H1 (cell line): ENCODE data around the gene PPP1R27. TPM values are rescaled to one million over a fixed set of nuclear protein-coding genes. Genes with fewer than 3 reads are reported as not detected.
A peak's percentile ranks its signal among the peaks of the same experiment; 100 is the strongest.

Experiments used
- CTCF ChIA-PET: fragments of 300-600 bp; sonication (Branson Sonifier 250); formaldehyde crosslinking; loops from one replicate; lab custom pipeline; 2021; ENCODE audit not compliant: partially characterized antibody; lab: Charles Lee
- POLR2A ChIA-PET: fragments of 300-600 bp; sonication (Branson Sonifier 250); formaldehyde crosslinking; loops from one replicate; lab custom pipeline; 2021; ENCODE audit warnings: inconsistent platforms; ENCODE audit not compliant: partially characterized antibody; lab: Charles Lee
- DNase-seq, 2 experiments: peaks; one replicate each; pipeline versions ENCODE4 v3.0.0 to v3.0.0-alpha.2; 2010 to 2022; ENCODE audit warnings: low spot score in 2 of 2, low read depth in 1 of 2, mixed read lengths in 1 of 2
- FAIRE-seq: peaks from 2 replicates; lab custom pipeline; 2011; peaks lifted over from hg19 to GRCh38; lab: Jason Lieb, UNC
- H2AFZ ChIP-seq: 2 replicates; pipeline ENCODE4 v1.8.1; 2012; ENCODE audit warnings: low read length, inconsistent platforms
- H2AK5ac ChIP-seq: 2 replicates; pipeline ENCODE4 v1.6.1; 2013; ENCODE audit warnings: low read depth, low read length
- H2BK120ac ChIP-seq: replicated peaks from 2 replicates; pipeline ENCODE3; 2013; ENCODE audit warnings: low read depth, low read length, inconsistent platforms
- H2BK12ac ChIP-seq: 2 replicates; pipeline ENCODE4 v1.6.1; 2013; ENCODE audit warnings: low read depth, low read length
- H2BK15ac ChIP-seq: 2 replicates; pipeline ENCODE4 v1.6.1; 2013; ENCODE audit warnings: low read length
- H2BK20ac ChIP-seq: 2 replicates; pipeline ENCODE4 v1.6.1; 2013; ENCODE audit warnings: low read length
- H2BK5ac ChIP-seq: 2 replicates; pipeline ENCODE4 v1.6.1; 2013; ENCODE audit warnings: low read depth, low read length
- H3K14ac ChIP-seq: 2 replicates; pipeline ENCODE4 v1.6.1; 2013; ENCODE audit warnings: inconsistent platforms; ENCODE audit not compliant: insufficient read length
- H3K18ac ChIP-seq: 2 replicates; pipeline ENCODE4 v1.6.1; 2013; ENCODE audit warnings: low read length; ENCODE audit errors: extremely low read depth
- H3K23ac ChIP-seq: 2 replicates; pipeline ENCODE4 v1.6.1; 2013; ENCODE audit warnings: inconsistent platforms; ENCODE audit not compliant: insufficient read length
- H3K23me2 ChIP-seq: 2 replicates; pipeline ENCODE4 v1.6.1; 2013; ENCODE audit warnings: low read depth, low read length
- H3K27ac ChIP-seq: 2 replicates; pipeline ENCODE4 v1.6.1; 2011; ENCODE audit warnings: low read depth, low read length, inconsistent platforms
- H3K27me3 ChIP-seq, 4 experiments: replicated peaks in 1 of 4; 1 replicate in 1 of 4; 2 replicates in 3 of 4; pipeline versions ENCODE4 v1.6.1 to v1.8.1; 2011 to 2013; ENCODE audit warnings: low read length in 3 of 4, mild to moderate bottlenecking in 3 of 4, inconsistent platforms in 2 of 4, mixed read lengths in 2 of 4, moderate library complexity in 1 of 4; ENCODE audit not compliant: control insufficient read depth in 3 of 4, insufficient read depth in 3 of 4; ENCODE audit errors: extremely low read depth in 1 of 4
- H3K36me3 ChIP-seq, 4 experiments: 2 replicates each; pipeline versions ENCODE4 v1.6.1 to v1.8.1; 2011 to 2013; ENCODE audit warnings: mild to moderate bottlenecking in 4 of 4, low read length in 3 of 4, moderate library complexity in 2 of 4, control low read depth in 1 of 4, inconsistent platforms in 1 of 4; ENCODE audit not compliant: insufficient read depth in 4 of 4, control insufficient read depth in 2 of 4
- H3K4ac ChIP-seq: replicated peaks from 2 replicates; pipeline ENCODE3; 2013; ENCODE audit warnings: low read length, low read depth, mixed read lengths, inconsistent platforms; ENCODE audit not compliant: insufficient read length
- H3K4me1 ChIP-seq, 4 experiments: replicated peaks in 1 of 4; 1 replicate in 1 of 4; 2 replicates in 3 of 4; pipeline versions ENCODE4 v1.6.1 to v1.8.1; 2011 to 2013; ENCODE audit warnings: low read length in 3 of 4, inconsistent platforms in 2 of 4, mixed read lengths in 1 of 4; ENCODE audit not compliant: insufficient read depth in 4 of 4, control insufficient read depth in 3 of 4
- H3K4me2 ChIP-seq, 2 experiments: 2 replicates each; pipeline versions ENCODE4 v1.6.1 to v1.8.1; 2011 to 2013; ENCODE audit warnings: low read depth in 2 of 2, low read length in 2 of 2, control low read depth in 1 of 2, inconsistent platforms in 1 of 2, mild to moderate bottlenecking in 1 of 2; ENCODE audit not compliant: insufficient read depth in 1 of 2
- H3K4me3 ChIP-seq, 4 experiments: fragments of 200-600, 300-600 bp in 1 of 4; sonication (generic), shearing (Covaris generic), sonication (Bioruptor Twin) in 1 of 4; 2 replicates each; pipeline versions ENCODE4 v1.5.1 to v1.8.1; 2011 to 2016; ENCODE audit warnings: low read length in 4 of 4, low read depth in 3 of 4, control low read depth in 2 of 4, inconsistent platforms in 2 of 4, mild to moderate bottlenecking in 2 of 4, mixed read lengths in 1 of 4, moderate library complexity in 1 of 4; ENCODE audit not compliant: insufficient read depth in 2 of 4; ENCODE audit errors: extremely low read depth in 1 of 4
- H3K56ac ChIP-seq: replicated peaks from 2 replicates; pipeline ENCODE3; 2013; ENCODE audit warnings: low read depth, mild to moderate bottlenecking, mixed read lengths, low read length, inconsistent platforms; ENCODE audit not compliant: insufficient read length
- H3K79me1 ChIP-seq: 2 replicates; pipeline ENCODE4 v1.6.1; 2013; ENCODE audit warnings: low read depth, low read length, control low read depth
- H3K79me2 ChIP-seq, 2 experiments: 2 replicates each; pipeline versions ENCODE4 v1.6.1 to v1.8.1; 2012 to 2013; ENCODE audit warnings: low read length in 2 of 2, mild to moderate bottlenecking in 2 of 2, inconsistent platforms in 1 of 2; ENCODE audit not compliant: insufficient read depth in 2 of 2, control insufficient read depth in 1 of 2
- H3K9ac ChIP-seq, 4 experiments: replicated peaks in 1 of 4; 1 replicate in 1 of 4; 2 replicates in 3 of 4; pipeline versions ENCODE4 v1.6.1 to v1.8.1; 2011 to 2013; ENCODE audit warnings: low read depth in 3 of 4, low read length in 3 of 4, control low read depth in 2 of 4, mild to moderate bottlenecking in 2 of 4, moderate library complexity in 2 of 4, inconsistent platforms in 1 of 4; ENCODE audit errors: extremely low read depth in 1 of 4
- H3K9me3 ChIP-seq, 2 experiments: 2 replicates each; pipeline versions ENCODE4 v1.6.1 to v1.8.1; 2012 to 2013; ENCODE audit warnings: mild to moderate bottlenecking in 2 of 2, moderate library complexity in 2 of 2, control low read depth in 1 of 2, inconsistent platforms in 1 of 2, low read depth in 1 of 2, low read length in 1 of 2, mixed read lengths in 1 of 2; ENCODE audit not compliant: insufficient read depth in 2 of 2
- H4K20me1 ChIP-seq, 2 experiments: replicated peaks in 1 of 2; 2 replicates each; pipeline versions ENCODE3 to v1.8.1; 2011 to 2013; ENCODE audit warnings: inconsistent platforms in 2 of 2, low read length in 2 of 2, mild to moderate bottlenecking in 1 of 2; ENCODE audit not compliant: insufficient read depth in 2 of 2, control insufficient read depth in 1 of 2
- H4K5ac ChIP-seq: 2 replicates; pipeline ENCODE4 v1.6.1; 2013; ENCODE audit warnings: low read length, low read depth, mixed read lengths, inconsistent platforms; ENCODE audit not compliant: insufficient read length
- H4K8ac ChIP-seq: 2 replicates; pipeline ENCODE4 v1.8.0; 2013; ENCODE audit warnings: mild to moderate bottlenecking, moderate library complexity, low read length, inconsistent platforms; ENCODE audit not compliant: insufficient read depth; ENCODE audit errors: extremely low read depth
- H4K91ac ChIP-seq: replicated peaks from 2 replicates; pipeline ENCODE3; 2013; ENCODE audit warnings: low read length, mixed read lengths, inconsistent platforms; ENCODE audit not compliant: insufficient read length
- KDM5A ChIP-seq: fragments of 200-600 bp; IDR thresholded peaks from 2 replicates; pipeline ENCODE4 v1.7.1; 2012; ENCODE audit warnings: mild to moderate bottlenecking, low read length, inconsistent platforms, mixed read lengths
- POLR2A ChIP-seq, 2 experiments: IDR thresholded peaks; 1 replicate in 1 of 2; 2 replicates in 1 of 2; pipeline ENCODE4 v1.6.1; 2011; ENCODE audit warnings: low read depth in 2 of 2, low read length in 2 of 2, mild to moderate bottlenecking in 2 of 2; ENCODE audit errors: control extremely low read depth in 1 of 2
- WGBS, 2 experiments: shearing (Covaris generic) in 1 of 2; methylation state at CpG; one replicate each; pipeline versions ENCODE4 v1.1.6 to v1.1.7; 2013 to 2015; ENCODE audit warnings: low lambda C conversion rate in 2 of 2, mixed read lengths in 2 of 2, inconsistent platforms in 1 of 2, low coverage in 1 of 2, missing lambda C conversion rate in 1 of 2; ENCODE audit not compliant: insufficient replicate concordance in 2 of 2, insufficient coverage in 1 of 2, insufficient read length in 1 of 2; ENCODE audit errors: extremely low coverage in 1 of 2, missing lambda C conversion rate in 1 of 2; 5-methylcytosine and 5-hydroxymethylcytosine counted together
- polyA plus RNA-seq, 7 experiments: library from polyadenylated mRNA; depleted of rRNA in 3 of 7; stranded (reverse) in 5 of 7; unstranded in 2 of 7; fragments of >200 nt in 5 of 7; fragments of 200-250 nt in 2 of 7; gene quantifications; 1 replicate in 5 of 7; 2 replicates in 1 of 7; 4 replicates in 1 of 7; pipeline versions ENCODE4 v1.2.1 to v1.2.3, GENCODE V29; 2011 to 2013; ENCODE audit warnings: missing spikeins in 2 of 7, mixed read lengths in 2 of 7
- total RNA-seq: library from RNA; stranded (reverse); fragmentation: NEBNext Ultra II Directional; extraction: Animal tissue kit (Norgen Biotek cat#: 25700); gene quantifications from 2 replicates; pipeline ENCODE4 v1.2.1, GENCODE V29; 2021
- TF ChIP-seq, protein P1 (sequence below): IDR thresholded peaks from 2 replicates; pipeline ENCODE4 v1.6.1; 2012; ENCODE audit warnings: inconsistent platforms

PPP1R27 gene
- total and polyA plus RNA-seq, 2 of the 8 experiments (the other 6 are each of a cell fraction or from before 2014, with no cell fraction given) = 0.27 TPM; not detected in 1

DNA sequence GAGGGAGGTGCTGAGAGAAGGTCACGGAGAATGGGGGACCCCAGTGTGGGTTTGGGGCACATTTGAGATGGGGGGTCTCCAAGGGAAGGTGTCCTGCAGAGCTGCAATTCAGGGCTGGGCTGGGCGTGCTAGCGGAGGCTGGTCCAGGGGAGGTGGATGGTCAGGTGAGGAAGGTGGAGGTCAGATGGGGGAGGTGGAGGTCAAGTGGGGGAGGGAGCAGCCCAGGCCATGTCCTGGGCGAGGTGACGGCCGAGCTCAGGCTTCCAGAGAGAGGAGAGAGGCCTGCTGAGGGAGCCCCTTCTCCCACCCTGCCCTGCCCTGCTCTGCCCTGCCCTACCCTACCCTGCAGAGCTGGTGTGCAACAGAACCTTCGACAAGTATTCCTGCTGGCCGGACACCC is 24.4 kb downstream of the PPP1R27 start:
- H3K9ac ChIP-seq = no peak overlapping the region
- H2AK5ac ChIP-seq = 0 out of 2 replicates have a peak overlapping the region, but pooled peaks have one; percentile 24
- H3K4me1 ChIP-seq = no peaks in the 10 kb centered on the region
- H3K14ac ChIP-seq = no peak overlapping the region
- H3K23me2 ChIP-seq = no peaks in the 10 kb centered on the region
- no peak overlapping the region for H3K27ac ChIP-seq
- DNase-seq (no peak), FAIRE-seq (no peak)
- H4K20me1 ChIP-seq = peaks cover 0 to 4% of the 10 kb centered on the region in 2 experiments
- no peak overlapping the region for H2BK20ac ChIP-seq
- no peak overlapping the region for H2BK12ac ChIP-seq
- H3K4me3 ChIP-seq = no peak overlapping the region
- 83% methylated on average over 8 of the region's 8 CpGs; no CpG with 5 or more reads in 1 of the 2 experiments for WGBS, 2 experiments
- CTCF ChIA-PET = interaction anchor here (1.0 to 1.8 kb wide), 4 partner anchors 9 to 84 kb away, joined by 3 to 5 read pairs (median 3); no protein-coding TSS in a partner anchor
- POLR2A ChIA-PET = interaction anchor here (1.1 to 1.8 kb wide), 3 partner anchors 9 to 101 kb away, joined by 3 to 6 read pairs (median 4); no protein-coding TSS in a partner anchor
- H2BK5ac ChIP-seq = no peak overlapping the region
- no peak overlapping the region for H3K23ac ChIP-seq
- H2AFZ ChIP-seq = no peak overlapping the region
- H4K5ac ChIP-seq = no peak overlapping the region
- H3K79me1 ChIP-seq = no peaks in the 10 kb centered on the region
- peaks cover 2 to 16% (median 10%) of the 10 kb centered on the region in 4 experiments; a peak in 6 of 7 replicates for H3K27me3 ChIP-seq
- H3K4ac ChIP-seq = no peak overlapping the region
- H3K36me3 ChIP-seq = no peaks in the 10 kb centered on the region
- no peak overlapping the region for H2BK15ac ChIP-seq
- no peaks in the 10 kb centered on the region for H3K9me3 ChIP-seq
- no peak overlapping the region for H4K91ac ChIP-seq
- H3K18ac ChIP-seq = no peak overlapping the region
- H4K8ac ChIP-seq = no peak overlapping the region
- H3K79me2 ChIP-seq = no peaks in the 10 kb centered on the region
- no peak overlapping the region for H2BK120ac ChIP-seq
- no peak overlapping the region for H3K4me2 ChIP-seq
- H3K56ac ChIP-seq = no peak overlapping the region
- TF ChIP-seq KDM5A (no peak), POLR2A (IDR thresholded peaks at IDR 0.05; ENCODE audit: control extremely low read depth in 1 of 2, low read depth in 2 of 2, low read length in 2 of 2) (no peak)
- TF ChIP-seq, protein P1, sequence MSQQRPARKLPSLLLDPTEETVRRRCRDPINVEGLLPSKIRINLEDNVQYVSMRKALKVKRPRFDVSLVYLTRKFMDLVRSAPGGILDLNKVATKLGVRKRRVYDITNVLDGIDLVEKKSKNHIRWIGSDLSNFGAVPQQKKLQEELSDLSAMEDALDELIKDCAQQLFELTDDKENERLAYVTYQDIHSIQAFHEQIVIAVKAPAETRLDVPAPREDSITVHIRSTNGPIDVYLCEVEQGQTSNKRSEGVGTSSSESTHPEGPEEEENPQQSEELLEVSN = no peak
